ENCODE measurements around the gene STK26. TPM values are rescaled to one million over a fixed set of nuclear protein-coding genes. Genes with fewer than 3 reads are reported as not detected.
A peak's percentile ranks its signal among the peaks of the same experiment; 100 is the strongest.

Gene STK26
- 10 to 100 TPM in 4 of 6 experiments, 1 to 10 TPM in 2; 1.2 to 16.8 (median 14.5) TPM for total RNA-seq (2021; fragmentation: NEBNext Ultra II Directional; extraction: Animal tissue kit (Norgen Biotek cat#: 25700))
- long read RNA-seq = 0 reads

GRCh38 chrX:132022967-132023895 lies at the start of gene STK26:
Gene STK26, plus strand, starts transcription at chrX:132023302. Its CDS starts 316 bp downstream, at chrX:132023618.
- peak; percentile 0 for DNase-seq
- Mint-ChIP-seq H3K36me3 (ENCODE audit: low read depth) (no peaks in the 10 kb centered on the region), H3K9me3 (no peaks in the 10 kb centered on the region), H3K27ac (peak within 1 kb of the TSS; percentile 48; the same call in 1 of the 2 replicates), H3K4me1 (ENCODE audit: low read depth) (peaks cover 1% of the 10 kb centered on the region; the same call in 1 of the 2 replicates), H3K27me3 (ENCODE audit: insufficient read depth) (peaks cover 1% of the 10 kb centered on the region; the same call in 1 of the 2 replicates), H3K4me3 (peak within 1 kb of the TSS; percentile 87)
- no peak for TF ChIP-seq CTCF (IDR thresholded peaks at IDR 0.05)

GRCh38 chrX:131975851-131976250 lies 47.3 kb upstream of the STK26 start:
- H3K4me3 Mint-ChIP-seq = no peak overlapping the region
- no peaks in the 10 kb centered on the region for H3K27me3 Mint-ChIP-seq (ENCODE audit: insufficient read depth)
- no peak for TF ChIP-seq CTCF (IDR thresholded peaks at IDR 0.05)
- H3K9me3 Mint-ChIP-seq = no peaks in the 10 kb centered on the region
- H3K4me1 Mint-ChIP-seq (ENCODE audit: low read depth) = no peaks in the 10 kb centered on the region
- no peak overlapping the region for H3K27ac Mint-ChIP-seq
- H3K36me3 Mint-ChIP-seq (ENCODE audit: low read depth) = no peaks in the 10 kb centered on the region
- DNase-seq = no peak

- Mint-ChIP-seq H3K27me3 (ENCODE audit: insufficient read depth) (no peaks in the 10 kb centered on the region), H3K36me3 (ENCODE audit: low read depth) (no peaks in the 10 kb centered on the region), H3K27ac (no peak overlapping the region), H3K9me3 (no peaks in the 10 kb centered on the region), H3K4me3 (no peak overlapping the region), H3K4me1 (ENCODE audit: low read depth) (no peaks in the 10 kb centered on the region)
- no peak for TF ChIP-seq CTCF (IDR thresholded peaks at IDR 0.05)
- DNase-seq = no peak
These were observed 45.5 kb upstream of the STK26 start for GRCh38 chrX:131977619-131978018.

GRCh38 chrX:131979116-131979515 lies 44.0 kb upstream of the STK26 start:
- Mint-ChIP-seq H3K36me3 (ENCODE audit: low read depth) (no peaks in the 10 kb centered on the region), H3K9me3 (no peaks in the 10 kb centered on the region), H3K27ac (no peak overlapping the region), H3K27me3 (ENCODE audit: insufficient read depth) (no peaks in the 10 kb centered on the region), H3K4me1 (ENCODE audit: low read depth) (no peaks in the 10 kb centered on the region), H3K4me3 (no peak overlapping the region)
- no peak for TF ChIP-seq CTCF (IDR thresholded peaks at IDR 0.05)
- no peak for DNase-seq

GRCh38 chrX:131985526-131986049 lies 37.5 kb upstream of the STK26 start:
- no peak overlapping the region for H3K4me3 Mint-ChIP-seq
- no peak for DNase-seq
- no peaks in the 10 kb centered on the region for H3K36me3 Mint-ChIP-seq (ENCODE audit: low read depth)
- no peaks in the 10 kb centered on the region for H3K4me1 Mint-ChIP-seq (ENCODE audit: low read depth)
- no peak for TF ChIP-seq CTCF (IDR thresholded peaks at IDR 0.05)
- no peaks in the 10 kb centered on the region; the same call in 1 of the 2 replicates for H3K9me3 Mint-ChIP-seq
- no peaks in the 10 kb centered on the region; the same call in 1 of the 2 replicates for H3K27me3 Mint-ChIP-seq (ENCODE audit: insufficient read depth)
- H3K27ac Mint-ChIP-seq = no peak overlapping the region

Data from HFFc6 (cell line).